KMS-11 (cell line): Measurements from ENCODE around the gene CHPF2.

Experiments
- H2AFZ ChIP-seq: fragments of 200-600 bp; sonication (generic); 2 replicates; pipeline ENCODE4 v1.6.1; 2016; ENCODE audit warnings: antibody characterized with exemption, mixed run types, low read depth
- H3K27ac ChIP-seq: fragments of 200-600 bp; sonication (generic); 2 replicates; pipeline ENCODE4 v1.6.1; 2016; ENCODE audit warnings: mild to moderate bottlenecking, mixed run types
- H3K27me3 ChIP-seq: fragments of 200-600 bp; sonication (generic); 2 replicates; pipeline ENCODE4 v1.6.1; 2017; ENCODE audit warnings: mild to moderate bottlenecking, low read depth, mixed run types, moderate library complexity; ENCODE audit not compliant: insufficient read depth
- H3K36me3 ChIP-seq: fragments of 200-600 bp; sonication (generic); 2 replicates; pipeline ENCODE4 v1.6.1; 2017; ENCODE audit warnings: mild to moderate bottlenecking, mixed run types; ENCODE audit not compliant: insufficient read depth
- H3K4me1 ChIP-seq: fragments of 200-600 bp; sonication (generic); 2 replicates; pipeline ENCODE4 v1.6.1; 2016; ENCODE audit warnings: mild to moderate bottlenecking, low read depth, mixed run types; ENCODE audit not compliant: poor library complexity, severe bottlenecking
- H3K4me2 ChIP-seq: fragments of 200-600 bp; sonication (generic); 2 replicates; pipeline ENCODE4 v1.7.0; 2016; ENCODE audit warnings: mild to moderate bottlenecking, mixed run types
- H3K4me3 ChIP-seq: fragments of 200-600 bp; sonication (generic); IDR thresholded peaks from 2 replicates; pipeline ENCODE4 v1.6.1; 2017; ENCODE audit warnings: low read depth, low read length, mixed read lengths; ENCODE audit not compliant: insufficient read depth
- H3K79me2 ChIP-seq: fragments of 200-600 bp; sonication (generic); 2 replicates; pipeline ENCODE4 v1.6.1; 2016; ENCODE audit warnings: low read depth, mixed run types; ENCODE audit not compliant: insufficient read depth
- H3K9ac ChIP-seq: fragments of 200-600 bp; sonication (generic); 2 replicates; pipeline ENCODE4 v1.6.1; 2016; ENCODE audit warnings: mild to moderate bottlenecking, mixed run types
- H4K20me1 ChIP-seq: fragments of 200-600 bp; sonication (generic); 2 replicates; pipeline ENCODE4 v1.6.1; 2016; ENCODE audit warnings: mild to moderate bottlenecking, mixed run types; ENCODE audit not compliant: insufficient read depth
- TF ChIP-seq, protein P1 (sequence below): fragments of 200-600 bp; sonication (generic); conservative IDR thresholded peaks from 2 replicates; pipeline ENCODE4 v1.6.1; 2017; ENCODE audit warnings: low read depth, mild to moderate bottlenecking, antibody characterized with exemption, low read length, moderate library complexity, mixed read lengths

CHPF2 gene

GRCh38 chr7:151274396-151274795 is 42.1 kb downstream of the CHPF2 start:
- Histone ChIP-seq H3K4me3 (no peak overlapping the region), H3K36me3 (no peaks in the 10 kb centered on the region), H3K4me2 (no peak overlapping the region), H2AFZ (no peak overlapping the region), H4K20me1 (no peaks in the 10 kb centered on the region), H3K9ac (no peak overlapping the region), H3K27ac (no peak overlapping the region), H3K79me2 (no peaks in the 10 kb centered on the region), H3K4me1 (no peaks in the 10 kb centered on the region), H3K27me3 (peaks cover 8% of the 10 kb centered on the region; the same call in 1 of the 2 replicates)
- TF ChIP-seq, protein P1, sequence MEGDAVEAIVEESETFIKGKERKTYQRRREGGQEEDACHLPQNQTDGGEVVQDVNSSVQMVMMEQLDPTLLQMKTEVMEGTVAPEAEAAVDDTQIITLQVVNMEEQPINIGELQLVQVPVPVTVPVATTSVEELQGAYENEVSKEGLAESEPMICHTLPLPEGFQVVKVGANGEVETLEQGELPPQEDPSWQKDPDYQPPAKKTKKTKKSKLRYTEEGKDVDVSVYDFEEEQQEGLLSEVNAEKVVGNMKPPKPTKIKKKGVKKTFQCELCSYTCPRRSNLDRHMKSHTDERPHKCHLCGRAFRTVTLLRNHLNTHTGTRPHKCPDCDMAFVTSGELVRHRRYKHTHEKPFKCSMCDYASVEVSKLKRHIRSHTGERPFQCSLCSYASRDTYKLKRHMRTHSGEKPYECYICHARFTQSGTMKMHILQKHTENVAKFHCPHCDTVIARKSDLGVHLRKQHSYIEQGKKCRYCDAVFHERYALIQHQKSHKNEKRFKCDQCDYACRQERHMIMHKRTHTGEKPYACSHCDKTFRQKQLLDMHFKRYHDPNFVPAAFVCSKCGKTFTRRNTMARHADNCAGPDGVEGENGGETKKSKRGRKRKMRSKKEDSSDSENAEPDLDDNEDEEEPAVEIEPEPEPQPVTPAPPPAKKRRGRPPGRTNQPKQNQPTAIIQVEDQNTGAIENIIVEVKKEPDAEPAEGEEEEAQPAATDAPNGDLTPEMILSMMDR: no peak

GRCh38 chr7:151274936-151275812 is 42.9 kb downstream of the CHPF2 start:
- peaks cover 8% of the 10 kb centered on the region; the same call in 1 of the 2 replicates for H3K27me3 ChIP-seq

DNA sequence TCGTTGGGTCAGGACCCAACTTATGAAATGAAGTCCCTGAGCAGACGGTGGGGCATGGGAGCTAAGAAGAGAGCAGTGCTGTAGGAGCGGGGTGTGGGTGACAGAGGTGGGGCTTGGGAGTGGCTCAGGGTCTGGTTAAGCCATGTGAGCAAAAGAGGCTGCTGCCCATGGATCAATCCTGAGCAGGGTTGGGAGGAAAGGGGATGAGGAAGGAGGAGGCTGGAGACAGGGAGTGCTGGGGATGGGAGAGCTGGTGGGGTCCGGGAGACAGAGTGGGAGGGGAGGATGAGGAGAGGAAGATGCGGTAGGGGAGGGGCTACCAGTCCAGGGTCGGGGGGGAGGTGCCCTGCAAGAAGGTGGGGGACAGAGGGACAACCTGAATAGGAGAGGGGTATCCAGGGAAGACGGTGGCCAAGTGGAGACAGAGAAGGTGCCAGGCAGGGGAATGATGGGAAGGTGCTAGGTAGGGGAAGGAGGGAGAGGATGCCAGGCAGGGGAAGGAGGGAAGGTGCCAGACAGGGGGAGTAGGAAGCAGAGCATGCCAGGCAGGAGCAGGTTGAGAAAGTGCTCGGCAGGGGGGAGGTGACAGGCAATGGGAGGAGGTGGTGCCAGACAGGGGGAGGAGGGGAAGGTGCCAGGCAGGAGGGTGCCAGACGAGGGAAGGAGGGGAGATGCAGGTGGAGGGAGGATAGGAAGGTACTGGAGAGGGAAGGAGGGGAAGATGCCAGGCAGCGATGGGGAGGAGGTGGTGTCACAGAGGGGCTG is 43.7 kb downstream of the CHPF2 start:
- Histone ChIP-seq H3K79me2 (no peaks in the 10 kb centered on the region), H2AFZ (no peak overlapping the region), H3K27ac (no peak overlapping the region), H3K36me3 (no peaks in the 10 kb centered on the region), H3K4me3 (no peak overlapping the region), H3K27me3 (peaks cover 8% of the 10 kb centered on the region; the same call in 1 of the 2 replicates), H3K4me2 (peak overlapping the region; percentile 37; the same call in 1 of the 2 replicates), H4K20me1 (no peaks in the 10 kb centered on the region), H3K9ac (no peak overlapping the region), H3K4me1 (no peaks in the 10 kb centered on the region)
- TF ChIP-seq, protein P1: no peak

More at GRCh38 chr7:151274936-151275812, 42.9 kb downstream of the CHPF2 start:
- no peaks in the 10 kb centered on the region for H3K79me2 ChIP-seq
- H2AFZ ChIP-seq: no peak overlapping the region
- H3K27ac ChIP-seq: no peak overlapping the region
- no peak overlapping the region for H3K4me3 ChIP-seq
- no peaks in the 10 kb centered on the region for H4K20me1 ChIP-seq
- no peak overlapping the region for H3K4me2 ChIP-seq
- no peaks in the 10 kb centered on the region for H3K36me3 ChIP-seq
- TF ChIP-seq, protein P1: no peak
- H3K4me1 ChIP-seq: no peaks in the 10 kb centered on the region
- no peak overlapping the region for H3K9ac ChIP-seq

DNA sequence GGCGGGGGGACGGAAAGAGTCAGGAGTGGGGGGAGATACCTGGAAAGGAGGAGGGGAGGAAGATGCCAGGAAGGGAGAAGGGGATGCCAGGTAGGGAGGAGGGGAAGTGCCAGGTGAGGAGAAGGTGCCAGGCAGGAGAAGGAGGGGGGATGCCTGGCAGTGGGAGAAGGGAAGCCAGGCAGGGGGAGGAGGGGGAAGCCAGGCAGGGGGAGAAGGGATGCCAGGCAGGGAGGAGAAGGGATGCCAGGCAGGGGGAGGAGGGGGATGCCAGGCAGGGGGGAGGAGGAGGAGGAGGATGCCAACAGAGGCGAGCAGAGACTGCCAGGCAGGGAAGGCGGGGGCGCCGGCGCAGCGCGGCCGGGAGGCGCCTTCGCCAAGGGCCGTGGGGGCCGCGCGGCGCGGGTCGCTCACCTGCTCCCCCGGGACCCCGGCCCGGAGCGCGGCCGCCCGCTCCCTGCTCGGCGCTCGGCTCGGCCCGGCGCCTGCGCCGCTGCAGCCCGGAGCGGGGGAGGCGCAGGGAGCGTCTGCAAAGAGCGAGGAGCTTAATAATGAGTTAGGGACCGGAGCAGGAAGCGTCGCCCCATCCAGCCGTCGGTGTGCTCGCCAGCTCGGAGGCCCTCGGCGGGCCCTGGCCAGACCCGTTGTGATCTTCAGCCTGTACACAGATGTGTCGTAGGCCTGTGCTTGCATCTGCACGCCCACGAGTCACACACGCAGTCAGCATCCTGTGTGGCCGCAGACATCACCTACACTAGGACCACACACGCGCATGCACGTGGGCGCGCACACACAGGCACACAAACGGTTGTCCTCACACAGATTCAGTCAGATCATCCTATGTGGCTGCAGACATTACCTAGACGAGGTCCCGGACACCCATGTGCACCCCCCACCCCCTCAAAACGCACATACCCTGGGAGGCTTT is 44.6 kb downstream of the CHPF2 start:
- peak overlapping the region; percentile 37; the same call in 1 of the 2 replicates for H3K4me2 ChIP-seq
- H3K36me3 ChIP-seq: no peaks in the 10 kb centered on the region
- TF ChIP-seq, protein P1: no peak
- no peaks in the 10 kb centered on the region for H3K79me2 ChIP-seq
- no peaks in the 10 kb centered on the region for H4K20me1 ChIP-seq
- H3K4me1 ChIP-seq: no peaks in the 10 kb centered on the region
- H2AFZ ChIP-seq: peak overlapping the region; percentile 81
- H3K4me3 ChIP-seq: no peak overlapping the region
- H3K27me3 ChIP-seq: peaks cover 8% of the 10 kb centered on the region; the same call in 1 of the 2 replicates
- H3K27ac ChIP-seq: no peak overlapping the region
- H3K9ac ChIP-seq: no peak overlapping the region
